Astrocyte (in vitro differentiated cells and primary cell): ENCODE data around the gene ST6GALNAC3. TPM values are rescaled to one million over a fixed set of nuclear protein-coding genes. Genes with fewer than 3 reads are reported as not detected.

ENCODE experiments used
- DNase-seq: peaks from one replicate; pipeline ENCODE4 v3.0.0-alpha.2; 2010; ENCODE audit warnings: low read depth
- FAIRE-seq: peaks from 2 replicates; lab custom pipeline; 2011; peaks lifted over from hg19 to GRCh38; lab: Jason Lieb, UNC
- H2AFZ ChIP-seq: 2 replicates; pipeline ENCODE4 v1.6.0; 2012; ENCODE audit warnings: low read depth, low read length, inconsistent platforms
- H3K27ac ChIP-seq: 2 replicates; pipeline ENCODE4 v1.5.1; 2011; ENCODE audit warnings: low read depth, low read length, inconsistent platforms
- H3K27me3 ChIP-seq: 2 replicates; pipeline ENCODE4 v1.6.0; 2011; ENCODE audit warnings: low read length, inconsistent platforms; ENCODE audit not compliant: insufficient read depth
- H3K36me3 ChIP-seq: 2 replicates; pipeline ENCODE4 v1.5.1; 2011; ENCODE audit warnings: low read length, inconsistent platforms; ENCODE audit not compliant: insufficient read depth
- H3K4me1 ChIP-seq: 2 replicates; pipeline ENCODE4 v1.5.1; 2011; ENCODE audit warnings: low read length, inconsistent platforms; ENCODE audit not compliant: insufficient read depth
- H3K4me2 ChIP-seq: 2 replicates; pipeline ENCODE4 v1.6.0; 2012; ENCODE audit warnings: low read length, inconsistent platforms
- H3K4me3 ChIP-seq: 2 replicates; pipeline ENCODE4 v1.5.1; 2011; ENCODE audit warnings: low read depth, mild to moderate bottlenecking, low read length, inconsistent platforms; ENCODE audit not compliant: insufficient read depth
- H3K79me2 ChIP-seq: 2 replicates; pipeline ENCODE4 v1.6.0; 2012; ENCODE audit warnings: mild to moderate bottlenecking, low read length, inconsistent platforms; ENCODE audit not compliant: insufficient read depth
- H3K9ac ChIP-seq: 2 replicates; pipeline ENCODE4 v1.6.0; 2012; ENCODE audit warnings: mild to moderate bottlenecking, low read length, inconsistent platforms
- H3K9me3 ChIP-seq: 2 replicates; pipeline ENCODE4 v1.5.1; 2012; ENCODE audit warnings: low read depth, mild to moderate bottlenecking, low read length, inconsistent platforms; ENCODE audit not compliant: insufficient read depth
- H4K20me1 ChIP-seq: 2 replicates; pipeline ENCODE4 v1.6.0; 2012; ENCODE audit warnings: low read length, inconsistent platforms; ENCODE audit not compliant: insufficient read depth
- H3K27ac Mint-ChIP-seq: one replicate; pipeline ENCODE4 v1.8.0; 2021; ENCODE audit warnings: mild to moderate bottlenecking, mixed read lengths; ENCODE audit not compliant: unreplicated experiment
- H3K27me3 Mint-ChIP-seq: one replicate; pipeline ENCODE4 v1.8.0; 2021; ENCODE audit warnings: low read depth, mixed read lengths; ENCODE audit not compliant: unreplicated experiment
- H3K36me3 Mint-ChIP-seq: one replicate; pipeline ENCODE4 v1.8.0; 2021; ENCODE audit warnings: low read depth, mixed read lengths; ENCODE audit not compliant: unreplicated experiment
- H3K4me1 Mint-ChIP-seq: one replicate; pipeline ENCODE4 v1.8.0; 2021; ENCODE audit warnings: low read depth, mixed read lengths; ENCODE audit not compliant: unreplicated experiment
- H3K4me3 Mint-ChIP-seq: one replicate; pipeline ENCODE4 v1.8.0; 2021; ENCODE audit warnings: mild to moderate bottlenecking, moderate library complexity, mixed read lengths; ENCODE audit not compliant: unreplicated experiment
- H3K9me3 Mint-ChIP-seq: one replicate; pipeline ENCODE4 v1.8.0; 2021; ENCODE audit warnings: mild to moderate bottlenecking, mixed read lengths; ENCODE audit not compliant: unreplicated experiment
- EZH2 ChIP-seq: IDR thresholded peaks from 2 replicates; pipeline ENCODE4 v1.6.1; 2012; ENCODE audit warnings: mild to moderate bottlenecking, low read length, inconsistent platforms; ENCODE audit not compliant: insufficient read depth
- total RNA-seq: library from RNA; stranded (reverse); gene quantifications from 2 replicates; pipeline ENCODE4 v1.2.1, GENCODE V29; 2021
- TF ChIP-seq, protein P1 (sequence below): IDR thresholded peaks from 2 replicates; pipeline ENCODE4 v1.5.1; 2011; ENCODE audit warnings: low read depth, mild to moderate bottlenecking, inconsistent platforms, low read length, moderate library complexity; ENCODE audit not compliant: insufficient read depth

The ST6GALNAC3 gene
- total RNA-seq, 1 donor from 2014 or later: 3.2 TPM

DNA sequence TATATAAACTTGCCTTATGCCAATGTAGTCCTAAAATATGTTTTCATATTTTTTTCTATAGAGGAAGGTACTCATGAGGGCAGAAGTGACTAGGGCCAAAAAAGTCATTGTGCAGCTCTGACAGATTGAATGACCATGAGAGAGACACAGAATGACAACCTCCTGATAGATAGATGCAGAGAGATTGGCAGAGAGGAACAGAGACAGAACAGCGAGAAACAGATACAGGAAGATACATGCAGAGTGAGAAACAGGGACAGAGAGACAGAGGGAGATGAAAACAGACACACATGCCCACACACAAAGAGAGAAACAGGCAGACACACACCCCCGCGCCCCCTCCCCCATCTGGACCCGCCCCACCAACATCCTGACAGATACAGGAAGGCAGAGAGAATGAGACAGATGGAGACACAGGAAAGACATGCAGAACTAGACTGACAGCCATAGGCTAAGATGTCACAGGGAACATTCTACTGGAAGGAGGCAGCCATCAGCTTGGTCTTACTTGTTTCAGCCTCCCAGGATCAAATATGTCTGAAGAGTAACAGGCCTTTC is 211.1 kb downstream of the ST6GALNAC3 start:
- no peak overlapping the region for H2AFZ ChIP-seq
- Mint-ChIP-seq H3K4me3 (no peak overlapping the region), H3K4me1 (no peaks in the 10 kb centered on the region), H3K27ac (no peak overlapping the region), H3K9me3 (no peaks in the 10 kb centered on the region), H3K27me3 (peaks cover 2% of the 10 kb centered on the region), H3K36me3 (no peaks in the 10 kb centered on the region)
- no peak overlapping the region for H3K9ac ChIP-seq
- H3K36me3 ChIP-seq: no peaks in the 10 kb centered on the region
- no peak overlapping the region for H3K4me2 ChIP-seq
- H3K27ac ChIP-seq: no peak overlapping the region
- no peaks in the 10 kb centered on the region for H3K9me3 ChIP-seq
- no peak for DNase-seq
- no peaks in the 10 kb centered on the region for H3K27me3 ChIP-seq
- no peaks in the 10 kb centered on the region for H3K79me2 ChIP-seq
- TF ChIP-seq EZH2: no peak
- TF ChIP-seq, protein P1, sequence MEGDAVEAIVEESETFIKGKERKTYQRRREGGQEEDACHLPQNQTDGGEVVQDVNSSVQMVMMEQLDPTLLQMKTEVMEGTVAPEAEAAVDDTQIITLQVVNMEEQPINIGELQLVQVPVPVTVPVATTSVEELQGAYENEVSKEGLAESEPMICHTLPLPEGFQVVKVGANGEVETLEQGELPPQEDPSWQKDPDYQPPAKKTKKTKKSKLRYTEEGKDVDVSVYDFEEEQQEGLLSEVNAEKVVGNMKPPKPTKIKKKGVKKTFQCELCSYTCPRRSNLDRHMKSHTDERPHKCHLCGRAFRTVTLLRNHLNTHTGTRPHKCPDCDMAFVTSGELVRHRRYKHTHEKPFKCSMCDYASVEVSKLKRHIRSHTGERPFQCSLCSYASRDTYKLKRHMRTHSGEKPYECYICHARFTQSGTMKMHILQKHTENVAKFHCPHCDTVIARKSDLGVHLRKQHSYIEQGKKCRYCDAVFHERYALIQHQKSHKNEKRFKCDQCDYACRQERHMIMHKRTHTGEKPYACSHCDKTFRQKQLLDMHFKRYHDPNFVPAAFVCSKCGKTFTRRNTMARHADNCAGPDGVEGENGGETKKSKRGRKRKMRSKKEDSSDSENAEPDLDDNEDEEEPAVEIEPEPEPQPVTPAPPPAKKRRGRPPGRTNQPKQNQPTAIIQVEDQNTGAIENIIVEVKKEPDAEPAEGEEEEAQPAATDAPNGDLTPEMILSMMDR: no peak
- no peak for FAIRE-seq
- no peaks in the 10 kb centered on the region for H4K20me1 ChIP-seq
- no peaks in the 10 kb centered on the region for H3K4me1 ChIP-seq
- H3K4me3 ChIP-seq: no peak overlapping the region

DNA sequence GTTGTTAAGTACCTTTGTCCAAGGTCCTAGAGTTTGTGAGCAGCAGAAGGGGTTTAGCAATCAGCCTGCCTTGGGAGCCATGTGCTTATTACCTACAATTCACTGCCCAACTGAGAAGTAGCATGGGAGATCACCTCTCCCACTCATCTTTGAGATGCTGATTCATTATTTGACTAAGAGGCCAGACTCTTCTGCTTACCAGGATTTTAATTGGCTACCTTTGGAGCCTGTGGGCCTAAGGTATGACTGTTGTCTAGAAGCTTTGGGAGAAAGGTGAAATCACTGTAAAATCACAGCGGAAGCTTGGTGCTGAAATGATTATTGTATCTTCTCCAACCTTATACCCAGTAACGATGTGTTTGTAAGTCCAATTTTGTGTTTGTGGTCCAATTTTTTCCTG is 213.4 kb downstream of the ST6GALNAC3 start:
- no peaks in the 10 kb centered on the region for H3K4me1 Mint-ChIP-seq
- no peaks in the 10 kb centered on the region for H3K36me3 Mint-ChIP-seq
- H3K79me2 ChIP-seq: no peaks in the 10 kb centered on the region
- H3K27me3 Mint-ChIP-seq: peaks cover 2% of the 10 kb centered on the region
- no peak for FAIRE-seq
- H3K27ac ChIP-seq: no peak overlapping the region
- H3K9ac ChIP-seq: no peak overlapping the region
- no peaks in the 10 kb centered on the region for H3K9me3 Mint-ChIP-seq
- no peaks in the 10 kb centered on the region for H3K27me3 ChIP-seq
- H3K4me3 Mint-ChIP-seq: no peak overlapping the region
- TF ChIP-seq, protein P1: no peak
- no peak for TF ChIP-seq EZH2
- no peak overlapping the region for H3K27ac Mint-ChIP-seq
- no peak for DNase-seq
- H4K20me1 ChIP-seq: no peaks in the 10 kb centered on the region
- H3K4me3 ChIP-seq: no peak overlapping the region
- no peaks in the 10 kb centered on the region for H3K36me3 ChIP-seq
- no peak overlapping the region for H3K4me2 ChIP-seq
- no peaks in the 10 kb centered on the region for H3K4me1 ChIP-seq
- no peak overlapping the region for H2AFZ ChIP-seq
- no peaks in the 10 kb centered on the region for H3K9me3 ChIP-seq

GRCh38 chr1:76288758-76289483 is 214.4 kb downstream of the ST6GALNAC3 start:
- no peak for DNase-seq
- Mint-ChIP-seq H3K4me3 (no peak overlapping the region), H3K4me1 (no peaks in the 10 kb centered on the region), H3K27ac (no peak overlapping the region), H3K27me3 (peaks cover 2% of the 10 kb centered on the region), H3K36me3 (no peaks in the 10 kb centered on the region), H3K9me3 (no peaks in the 10 kb centered on the region)
- H3K36me3 ChIP-seq: no peaks in the 10 kb centered on the region
- H3K4me3 ChIP-seq: no peak overlapping the region
- no peak overlapping the region for H3K4me2 ChIP-seq
- TF ChIP-seq, protein P1: no peak
- TF ChIP-seq EZH2: no peak
- H2AFZ ChIP-seq: no peak overlapping the region
- H4K20me1 ChIP-seq: no peaks in the 10 kb centered on the region
- no peaks in the 10 kb centered on the region for H3K9me3 ChIP-seq
- H3K4me1 ChIP-seq: no peaks in the 10 kb centered on the region
- no peak overlapping the region for H3K27ac ChIP-seq
- H3K79me2 ChIP-seq: no peaks in the 10 kb centered on the region
- H3K9ac ChIP-seq: no peak overlapping the region
- FAIRE-seq: no peak
- H3K27me3 ChIP-seq: no peaks in the 10 kb centered on the region
